Lower leg skin (tissue), 4 donors: ENCODE data around the gene SMARCE1. TPM values are rescaled to one million over a fixed set of nuclear protein-coding genes. Genes with fewer than 3 reads are reported as not detected.
A peak's percentile ranks its signal among the peaks of the same experiment; 100 is the strongest.
"Not testable (repeated sequence)": the region's sequence is repeated elsewhere in the genome, so short reads cannot be mapped to it uniquely, and the experiment has no call there.

ENCODE experiments used
- DNase-seq, 2 donors: peaks; one replicate each; pipeline ENCODE4 v3.0.0-alpha.2; 2019; ENCODE audit warnings: low spot score in 2 of 2
- H3K4me3 ChIP-seq: fragments of 200-600 bp; sonication (generic); 2 replicates; pipeline ENCODE4 v1.5.1; 2017; ENCODE audit warnings: mild to moderate bottlenecking, low read depth; ENCODE audit not compliant: poor library complexity, severe bottlenecking
- POLR2A ChIP-seq, 2 donors: fragments of 450-650 bp; IDR thresholded peaks; one replicate each; pipeline ENCODE4 v1.6.1; 2016 to 2017; ENCODE audit warnings: antibody characterized with exemption in 2 of 2, mild to moderate bottlenecking in 1 of 2, moderate library complexity in 1 of 2
- WGBS, 2 donors: methylation state at CpG; one replicate each; pipeline ENCODE4 v1.1.5; 2018; 5-methylcytosine and 5-hydroxymethylcytosine counted together
- intact Hi-C: fragments of 100-400 bp; cut with DNase I; formaldehyde crosslinking; loops from one replicate; pipeline ENCODE4 v1.15.0; 2023; ENCODE audit warnings: low total_unique reads
- total RNA-seq, 4 donors: library from RNA; depleted of rRNA; stranded (reverse); fragments of >200 nt; gene quantifications; one replicate each; pipeline ENCODE4 v1.1.0, GENCODE V29; 2016
- TF ChIP-seq, protein P1 (sequence below), 3 donors: fragments of 450-650 bp; IDR thresholded peaks; one replicate each; pipeline ENCODE4 v1.5.1; 2016; ENCODE audit warnings: antibody characterized with exemption in 3 of 3, mild to moderate bottlenecking in 3 of 3, moderate library complexity in 2 of 3

Gene SMARCE1
- total RNA-seq, 4 donors from 2014 or later: 63.2 to 77.2 (median 67.6) TPM

DNA sequence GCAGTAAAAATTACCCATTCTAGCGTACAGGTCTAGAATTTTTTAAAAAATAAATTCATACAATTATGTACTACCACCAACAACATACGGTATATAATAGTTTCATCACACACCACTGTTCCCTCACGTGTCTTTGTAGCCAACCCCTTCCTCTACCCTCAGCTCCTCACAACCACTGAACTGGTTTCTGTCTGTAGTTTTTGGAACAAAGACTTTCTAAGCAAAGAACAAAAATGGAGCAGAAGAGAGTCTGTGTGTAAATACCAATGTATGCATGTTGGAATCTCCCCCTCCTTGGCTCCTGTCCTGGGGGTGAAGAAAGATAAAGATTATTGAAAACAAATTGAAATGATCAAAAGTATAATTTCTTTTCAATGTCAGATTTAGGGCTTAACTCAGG is 50.5 kb downstream of the SMARCE1 start:
- TF ChIP-seq, protein P1, sequence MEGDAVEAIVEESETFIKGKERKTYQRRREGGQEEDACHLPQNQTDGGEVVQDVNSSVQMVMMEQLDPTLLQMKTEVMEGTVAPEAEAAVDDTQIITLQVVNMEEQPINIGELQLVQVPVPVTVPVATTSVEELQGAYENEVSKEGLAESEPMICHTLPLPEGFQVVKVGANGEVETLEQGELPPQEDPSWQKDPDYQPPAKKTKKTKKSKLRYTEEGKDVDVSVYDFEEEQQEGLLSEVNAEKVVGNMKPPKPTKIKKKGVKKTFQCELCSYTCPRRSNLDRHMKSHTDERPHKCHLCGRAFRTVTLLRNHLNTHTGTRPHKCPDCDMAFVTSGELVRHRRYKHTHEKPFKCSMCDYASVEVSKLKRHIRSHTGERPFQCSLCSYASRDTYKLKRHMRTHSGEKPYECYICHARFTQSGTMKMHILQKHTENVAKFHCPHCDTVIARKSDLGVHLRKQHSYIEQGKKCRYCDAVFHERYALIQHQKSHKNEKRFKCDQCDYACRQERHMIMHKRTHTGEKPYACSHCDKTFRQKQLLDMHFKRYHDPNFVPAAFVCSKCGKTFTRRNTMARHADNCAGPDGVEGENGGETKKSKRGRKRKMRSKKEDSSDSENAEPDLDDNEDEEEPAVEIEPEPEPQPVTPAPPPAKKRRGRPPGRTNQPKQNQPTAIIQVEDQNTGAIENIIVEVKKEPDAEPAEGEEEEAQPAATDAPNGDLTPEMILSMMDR (IDR thresholded peaks at IDR 0.05): no peak
- TF ChIP-seq POLR2A (IDR thresholded peaks at IDR 0.05): no peak
- whole genome bisulfite sequencing, 2 donors: 88 to 92% methylated on average over 3 of the region's 3 CpGs
- no peak overlapping the region for H3K4me3 ChIP-seq
- no peak for DNase-seq
- intact Hi-C loops: no loop called here

GRCh38 chr17:40596261-40596919 is 51.2 kb downstream of the SMARCE1 start:
- intact Hi-C loops: no loop called here
- TF ChIP-seq POLR2A (IDR thresholded peaks at IDR 0.05): no peak
- TF ChIP-seq, protein P1 (IDR thresholded peaks at IDR 0.05): no peak
- 78 to 87% methylated on average over 7 of the region's 7 CpGs for WGBS, 2 donors
- DNase-seq: no peak
- no peak overlapping the region for H3K4me3 ChIP-seq

DNA sequence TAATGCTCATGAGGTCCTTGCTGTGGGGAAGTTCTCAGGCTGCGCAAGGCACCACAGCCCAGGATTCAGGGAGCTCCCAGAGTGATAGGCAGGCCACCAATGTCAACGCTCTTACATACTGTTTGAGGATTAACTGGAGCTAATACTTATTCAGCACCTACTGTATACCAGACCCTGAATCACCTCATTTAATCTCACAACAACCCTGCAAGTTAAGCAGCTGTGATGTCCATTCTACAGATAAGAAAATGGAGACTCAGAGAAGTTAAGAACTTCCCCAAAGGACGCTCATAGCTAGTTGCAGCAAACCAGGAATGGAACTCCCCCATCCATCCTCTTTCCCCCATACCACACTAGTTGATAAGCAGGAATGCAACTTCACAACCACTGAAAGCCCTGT is 56.9 kb downstream of the SMARCE1 start:
- TF ChIP-seq, protein P1 (IDR thresholded peaks at IDR 0.05): no peak
- TF ChIP-seq POLR2A (IDR thresholded peaks at IDR 0.05): no peak
- no peak overlapping the region for H3K4me3 ChIP-seq
- intact Hi-C loops: no loop called here
- no peak for DNase-seq
- 93 to 94% methylated on average over 3 of the region's 3 CpGs for WGBS, 2 donors

DNA sequence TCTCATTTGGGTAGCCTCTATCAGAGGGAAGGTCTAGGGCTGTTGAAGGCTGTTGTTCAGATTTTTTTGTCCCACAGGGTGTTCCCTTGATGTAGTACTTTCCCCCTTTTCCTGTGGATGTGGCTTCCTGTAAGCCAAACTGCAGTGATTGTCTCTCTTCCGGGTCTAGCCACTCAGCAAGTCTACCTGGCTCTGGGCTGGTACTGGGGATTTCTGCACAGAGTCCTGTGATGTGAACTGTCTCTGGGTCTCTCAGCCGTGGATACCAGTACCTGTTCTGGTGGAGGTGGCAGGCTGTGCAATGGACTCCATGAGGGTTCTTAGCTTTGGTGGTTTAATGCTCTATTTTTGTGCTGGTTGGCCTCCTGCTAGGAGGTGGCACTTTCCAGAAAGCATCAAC is 59.1 kb downstream of the SMARCE1 start:
- H3K4me3 ChIP-seq: no peak overlapping the region
- intact Hi-C loops: no loop called here
- TF ChIP-seq, protein P1 (IDR thresholded peaks at IDR 0.05): no peak
- no peak for TF ChIP-seq POLR2A (IDR thresholded peaks at IDR 0.05)
- WGBS, 2 donors: 72 to 78% methylated on average over 2 of the region's 2 CpGs
- no peak for DNase-seq

- DNase-seq, intact Hi-C loops, H3K4me3 ChIP-seq: not testable (repeated sequence)
- WGBS, 2 donors: 79 to 85% methylated on average over 3 of the region's 3 CpGs
These were observed 61.4 kb downstream of the SMARCE1 start for GRCh38 chr17:40586264-40586663.

GRCh38 chr17:40584950-40585349 is 62.7 kb downstream of the SMARCE1 start:
- intact Hi-C loops, DNase-seq, H3K4me3 ChIP-seq: not testable (repeated sequence)
- WGBS, 2 donors: 78 to 85% methylated on average over 2 of the region's 2 CpGs

GRCh38 chr17:40582328-40582901 is 65.2 kb downstream of the SMARCE1 start:
- DNase-seq: peak; percentile 68 to 93
- 22 to 36% methylated on average over 11 of the region's 11 CpGs for WGBS, 2 donors
- no peak overlapping the region for H3K4me3 ChIP-seq
- intact Hi-C loops: no loop called here
- TF ChIP-seq, protein P1 (IDR thresholded peaks at IDR 0.05): no peak
- TF ChIP-seq POLR2A (IDR thresholded peaks at IDR 0.05): no peak
